Glutamatergic neuron (in vitro differentiated cells): Measurements from ENCODE around the gene RBFOX1. TPM values are rescaled to one million over a fixed set of nuclear protein-coding genes. Genes with fewer than 3 reads are reported as not detected.

Experiments
- DNase-seq: peaks from one replicate; pipeline ENCODE4 v3.0.0; 2022
- H3K27ac Mint-ChIP-seq: one replicate; pipeline ENCODE4 v1.8.0; 2020; ENCODE audit warnings: mild to moderate bottlenecking, mixed read lengths, inconsistent platforms; ENCODE audit not compliant: unreplicated experiment
- H3K27me3 Mint-ChIP-seq: one replicate; pipeline ENCODE4 v1.8.0; 2020; ENCODE audit warnings: mild to moderate bottlenecking, moderate library complexity, mixed read lengths, inconsistent platforms; ENCODE audit not compliant: unreplicated experiment
- H3K36me3 Mint-ChIP-seq: one replicate; pipeline ENCODE4 v1.8.0; 2020; ENCODE audit warnings: mild to moderate bottlenecking, mixed read lengths, inconsistent platforms; ENCODE audit not compliant: unreplicated experiment
- H3K4me1 Mint-ChIP-seq: one replicate; pipeline ENCODE4 v1.8.0; 2020; ENCODE audit warnings: mild to moderate bottlenecking, low read depth, mixed read lengths, inconsistent platforms; ENCODE audit not compliant: unreplicated experiment
- H3K4me3 Mint-ChIP-seq: one replicate; pipeline ENCODE4 v1.8.0; 2020; ENCODE audit warnings: mild to moderate bottlenecking, mixed read lengths, inconsistent platforms; ENCODE audit not compliant: unreplicated experiment
- H3K9me3 Mint-ChIP-seq: one replicate; pipeline ENCODE4 v1.8.0; 2020; ENCODE audit warnings: mild to moderate bottlenecking, moderate library complexity, mixed read lengths, inconsistent platforms; ENCODE audit not compliant: unreplicated experiment
- CTCF ChIP-seq: fragments of 200-600 bp; sonication (generic); IDR thresholded peaks from one replicate; pipeline ENCODE4 v1.5.0; 2021; ENCODE audit not compliant: partially characterized antibody, unreplicated experiment
- total RNA-seq: library from RNA; stranded (reverse); fragmentation: NEBNext Ultra II Directional; extraction: Animal tissue kit (Norgen Biotek cat#: 25700); gene quantifications from one replicate; pipeline ENCODE4 v1.2.1, GENCODE V29; 2021; ENCODE audit not compliant: unreplicated experiment

Gene RBFOX1
- total RNA-seq, 1 donor from 2014 or later: 30.5 TPM

DNA sequence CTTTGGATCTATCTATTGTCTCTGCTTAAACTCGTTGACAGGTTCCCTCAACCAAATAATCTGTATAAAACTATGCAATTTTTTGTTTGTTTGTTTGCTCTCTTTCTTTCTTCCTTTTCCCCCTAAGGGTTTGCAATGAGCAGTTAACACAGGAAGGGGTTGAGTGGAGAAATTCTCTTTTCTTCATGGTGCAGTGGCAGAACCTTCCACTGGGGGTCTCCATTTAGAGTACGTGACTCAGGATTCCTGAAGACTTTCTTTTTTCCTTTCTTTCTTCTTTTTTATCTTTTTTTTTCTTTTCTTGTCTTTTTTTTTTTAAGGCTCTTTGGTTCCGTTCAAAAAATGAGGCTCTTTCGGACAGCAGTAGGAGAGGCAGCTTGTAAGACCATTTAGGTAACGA lies 19.5 kb upstream of the RBFOX1 start:
- Mint-ChIP-seq H3K9me3 (peaks cover 15% of the 10 kb centered on the region), H3K4me1 (peaks cover 14% of the 10 kb centered on the region), H3K36me3 (peaks cover 5% of the 10 kb centered on the region), H3K27ac (no peak overlapping the region), H3K4me3 (no peak overlapping the region), H3K27me3 (no peaks in the 10 kb centered on the region)
- DNase-seq: peak; percentile 20
- peak; percentile 70 for TF ChIP-seq CTCF

DNA sequence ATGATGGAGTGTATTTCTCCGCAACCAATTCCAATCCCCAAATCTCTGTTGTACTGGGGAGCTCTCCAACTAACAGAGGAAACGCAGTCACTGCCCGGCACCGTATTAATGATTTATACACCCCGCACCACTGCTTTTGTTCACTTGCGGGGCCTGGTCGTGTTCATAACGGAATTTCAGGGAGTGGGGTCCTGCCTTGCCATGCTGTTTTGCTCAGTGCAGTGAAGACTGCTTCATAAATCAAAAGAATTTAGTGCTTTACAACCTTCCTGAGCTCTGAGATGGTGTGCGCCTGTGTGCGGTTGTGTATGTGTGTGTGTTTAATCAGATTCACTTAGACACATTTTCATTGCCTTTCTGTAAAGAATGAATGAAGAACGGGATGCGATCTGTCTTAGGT lies 18.5 kb upstream of the RBFOX1 start:
- H3K9me3 Mint-ChIP-seq: peaks cover 11% of the 10 kb centered on the region
- H3K4me1 Mint-ChIP-seq: peaks cover 12% of the 10 kb centered on the region
- H3K36me3 Mint-ChIP-seq: no peaks in the 10 kb centered on the region
- H3K4me3 Mint-ChIP-seq: no peak overlapping the region
- no peak for TF ChIP-seq CTCF
- no peak for DNase-seq
- H3K27ac Mint-ChIP-seq: no peak overlapping the region
- no peaks in the 10 kb centered on the region for H3K27me3 Mint-ChIP-seq

- Mint-ChIP-seq H3K27ac (no peak overlapping the region), H3K9me3 (peaks cover 10% of the 10 kb centered on the region), H3K4me1 (peaks cover 15% of the 10 kb centered on the region), H3K36me3 (no peaks in the 10 kb centered on the region), H3K27me3 (no peaks in the 10 kb centered on the region), H3K4me3 (no peak overlapping the region)
- DNase-seq: no peak
- TF ChIP-seq CTCF: no peak
These were observed 16.8 kb upstream of the RBFOX1 start for GRCh38 chr16:7315813-7316212.

- Mint-ChIP-seq H3K9me3 (peaks cover 6% of the 10 kb centered on the region), H3K36me3 (no peaks in the 10 kb centered on the region), H3K4me3 (no peak overlapping the region), H3K27me3 (no peaks in the 10 kb centered on the region), H3K27ac (no peak overlapping the region), H3K4me1 (peaks cover 15% of the 10 kb centered on the region)
- DNase-seq: no peak
- TF ChIP-seq CTCF: no peak
These were observed 16.3 kb upstream of the RBFOX1 start for GRCh38 chr16:7316281-7316888.

DNA sequence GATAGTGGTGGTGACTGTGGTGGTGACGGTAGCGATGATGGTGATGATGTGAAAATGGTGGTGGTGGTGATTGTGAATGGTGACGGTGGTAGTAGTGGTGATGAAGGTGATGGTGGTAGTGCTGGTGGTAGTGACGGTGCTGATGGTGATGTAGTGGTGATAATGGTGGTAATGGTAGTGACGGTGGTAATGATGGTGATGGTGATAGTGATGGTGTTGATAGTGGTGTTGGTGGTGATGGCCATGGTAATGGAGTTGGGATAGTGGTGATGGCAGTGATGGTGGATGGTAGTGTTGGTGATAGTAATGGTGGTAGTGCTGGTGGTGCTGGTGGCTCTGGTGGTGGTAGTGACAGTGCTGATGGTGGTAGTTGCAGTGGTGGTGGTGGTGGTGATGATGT lies 14.7 kb upstream of the RBFOX1 start:
- no peaks in the 10 kb centered on the region for H3K27me3 Mint-ChIP-seq
- H3K27ac Mint-ChIP-seq: no peak overlapping the region

More for the DNA sequence above, 14.7 kb upstream of the RBFOX1 start:
- peaks cover 5% of the 10 kb centered on the region for H3K9me3 Mint-ChIP-seq
- TF ChIP-seq CTCF: no peak
- no peaks in the 10 kb centered on the region for H3K36me3 Mint-ChIP-seq
- no peak for DNase-seq
- peaks cover 16% of the 10 kb centered on the region for H3K4me1 Mint-ChIP-seq
- H3K4me3 Mint-ChIP-seq: no peak overlapping the region
